HCT116 (cell line): ENCODE results near the gene STX16.

Experiments
- CTCF ChIP-seq, 3 experiments: fragments of 200-600 bp in 1 of 3; sonication (generic) in 1 of 3; IDR thresholded peaks in 2 of 3; conservative IDR thresholded peaks in 1 of 3; 2 replicates each; pipeline ENCODE4 v1.5.1; 2012 to 2017; ENCODE audit warnings: low read depth in 2 of 3, low read length in 2 of 3, antibody characterized with exemption in 1 of 3, borderline replicate concordance in 1 of 3, control low read depth in 1 of 3, mild to moderate bottlenecking in 1 of 3, mixed read lengths in 1 of 3, mixed run types in 1 of 3, moderate library complexity in 1 of 3; ENCODE audit not compliant: insufficient read depth in 1 of 3
- ELF1 ChIP-seq: IDR thresholded peaks from 2 replicates; pipeline ENCODE4 v1.6.1; 2012; ENCODE audit warnings: low read depth, borderline replicate concordance
- EZH2phosphoT487 ChIP-seq: fragments of 200-600 bp; IDR thresholded peaks from 2 replicates; pipeline ENCODE4 v1.6.1; 2018; ENCODE audit warnings: antibody characterized with exemption, borderline replicate concordance
- POLR2A ChIP-seq: IDR thresholded peaks from 2 replicates; pipeline ENCODE4 v1.7.0; 2011; ENCODE audit warnings: borderline replicate concordance; ENCODE audit not compliant: insufficient read depth, insufficient read length; ENCODE audit errors: extremely low read depth
- SIN3A ChIP-seq: IDR thresholded peaks from 2 replicates; pipeline ENCODE4 v1.6.1; 2012; ENCODE audit warnings: low read depth
- SP1 ChIP-seq: IDR thresholded peaks from 2 replicates; pipeline ENCODE4 v1.6.1; 2012; ENCODE audit warnings: low read depth
- SRF ChIP-seq: IDR thresholded peaks from 2 replicates; pipeline ENCODE4 v1.6.1; 2012; ENCODE audit warnings: low read depth
- ZBTB33 ChIP-seq: IDR thresholded peaks from 2 replicates; pipeline ENCODE4 v1.6.1; 2011; ENCODE audit warnings: mild to moderate bottlenecking, low read length, moderate library complexity; ENCODE audit not compliant: insufficient replicate concordance; ENCODE audit errors: extremely low read depth

GRCh38 chr20:58677808-58678207 is 26.7 kb downstream of the STX16 start:
- TF ChIP-seq CTCF (IDR thresholded peaks at IDR 0.05 in 2 of 3, conservative IDR thresholded peaks at IDR 0.05 in 1 of 3; ENCODE audit: borderline replicate concordance in 1 of 3, insufficient read depth in 1 of 3, low read depth in 2 of 3, low read length in 2 of 3) (no peak), SP1 (no peak), POLR2A (no peak), EZH2phosphoT487 (no peak), SRF (no peak), ZBTB33 (no peak), ELF1 (no peak), SIN3A (no peak)
